Thyroid gland (tissue), 4 donors: ENCODE measurements around the gene PATJ. TPM values are rescaled to one million over a fixed set of nuclear protein-coding genes. Genes with fewer than 3 reads are reported as not detected.
"Not testable (repeated sequence)": the region's sequence is repeated elsewhere in the genome, so short reads cannot be mapped to it uniquely, and the experiment has no call there.

Source experiments
- DNase-seq, 2 donors: peaks; one replicate each; pipeline ENCODE4 v3.0.0-alpha.2; 2019
- H3K27ac ChIP-seq, 3 donors: fragments of 200-600 bp; sonication (generic); 1 replicate in 2 of 3; 2 replicates in 1 of 3; pipeline ENCODE4 v1.5.1; 2016 to 2019; ENCODE audit warnings: mild to moderate bottlenecking in 1 of 3, moderate library complexity in 1 of 3
- H3K27me3 ChIP-seq: fragments of 200-600 bp; sonication (generic); one replicate; pipeline ENCODE4 v1.5.1; 2019
- H3K36me3 ChIP-seq, 2 donors: fragments of 200-600 bp; sonication (generic); one replicate each; pipeline ENCODE4 v1.5.1; 2016 to 2019
- H3K4me1 ChIP-seq, 2 donors: fragments of 200-600 bp; sonication (generic); one replicate each; pipeline ENCODE4 v1.5.1; 2017 to 2019
- H3K4me3 ChIP-seq, 3 donors: fragments of 200-600 bp; sonication (generic); replicated peaks in 1 of 3; 1 replicate in 2 of 3; 2 replicates in 1 of 3; pipeline ENCODE4 v1.5.1; 2016; ENCODE audit warnings: mild to moderate bottlenecking in 1 of 3
- H3K9me3 ChIP-seq: fragments of 200-600 bp; sonication (generic); one replicate; pipeline ENCODE4 v1.5.1; 2017
- POLR2A ChIP-seq, 2 donors: fragments of 450-650 bp; IDR thresholded peaks; one replicate each; pipeline ENCODE4 v1.6.1; 2017; ENCODE audit warnings: antibody characterized with exemption in 2 of 2, mild to moderate bottlenecking in 2 of 2, moderate library complexity in 1 of 2
- WGBS, 2 donors: methylation state at CpG; one replicate each; pipeline ENCODE4 v1.1.5; 2017; 5-methylcytosine and 5-hydroxymethylcytosine counted together
- intact Hi-C: fragments of 100-400 bp; cut with DNase I; formaldehyde crosslinking; loops from one replicate; pipeline ENCODE4 v1.15.1; 2023
- total RNA-seq, 4 donors: library from RNA; depleted of rRNA; stranded (reverse); fragments of >200 nt; gene quantifications; one replicate each; pipeline ENCODE4 v1.2.3, GENCODE V29; 2016
- TF ChIP-seq, protein P1 (sequence below), 6 experiments: fragments of 200-600 bp in 3 of 6; fragments of 450-650 bp in 3 of 6; sonication (generic) in 3 of 6; IDR thresholded peaks; one replicate each; pipeline ENCODE4 v1.5.1; 2016 to 2019; ENCODE audit warnings: antibody characterized with exemption in 6 of 6, mild to moderate bottlenecking in 2 of 6, inconsistent platforms in 1 of 6, moderate library complexity in 1 of 6

Gene PATJ
- total RNA-seq, 4 donors from 2014 or later = 94.7 to 221 (median 119) TPM

DNA sequence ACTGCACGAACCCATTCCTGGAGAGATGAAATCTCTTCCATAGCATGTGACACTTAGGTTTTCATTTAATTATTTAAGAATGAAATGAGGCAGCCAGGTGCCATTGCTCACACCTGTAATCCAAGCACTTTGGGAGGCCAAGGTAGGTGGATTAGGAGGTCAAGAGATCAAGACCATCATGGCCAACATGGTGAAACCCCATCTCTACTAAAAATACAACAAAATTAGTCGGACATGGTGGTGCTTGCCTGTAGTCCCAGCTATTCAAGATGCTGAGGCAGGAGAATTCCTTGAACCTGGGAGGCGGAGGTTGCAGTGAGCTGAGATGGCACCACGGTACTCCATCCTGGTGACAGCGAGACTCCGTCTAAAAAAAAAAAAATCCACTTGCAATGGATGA is 470.1 kb downstream of the PATJ start:
- Histone ChIP-seq H3K27me3 (no peaks in the 10 kb centered on the region), H3K9me3 (no peaks in the 10 kb centered on the region), H3K36me3 (no peaks in the 10 kb centered on the region), H3K4me3 (no peak overlapping the region), H3K27ac (no peak overlapping the region), H3K4me1 (no peaks in the 10 kb centered on the region)
- DNase-seq = no peak
- 95% methylated on average over 6 of the region's 6 CpGs for WGBS, 2 donors
- no peak for TF ChIP-seq POLR2A (IDR thresholded peaks at IDR 0.05)
- TF ChIP-seq, protein P1, sequence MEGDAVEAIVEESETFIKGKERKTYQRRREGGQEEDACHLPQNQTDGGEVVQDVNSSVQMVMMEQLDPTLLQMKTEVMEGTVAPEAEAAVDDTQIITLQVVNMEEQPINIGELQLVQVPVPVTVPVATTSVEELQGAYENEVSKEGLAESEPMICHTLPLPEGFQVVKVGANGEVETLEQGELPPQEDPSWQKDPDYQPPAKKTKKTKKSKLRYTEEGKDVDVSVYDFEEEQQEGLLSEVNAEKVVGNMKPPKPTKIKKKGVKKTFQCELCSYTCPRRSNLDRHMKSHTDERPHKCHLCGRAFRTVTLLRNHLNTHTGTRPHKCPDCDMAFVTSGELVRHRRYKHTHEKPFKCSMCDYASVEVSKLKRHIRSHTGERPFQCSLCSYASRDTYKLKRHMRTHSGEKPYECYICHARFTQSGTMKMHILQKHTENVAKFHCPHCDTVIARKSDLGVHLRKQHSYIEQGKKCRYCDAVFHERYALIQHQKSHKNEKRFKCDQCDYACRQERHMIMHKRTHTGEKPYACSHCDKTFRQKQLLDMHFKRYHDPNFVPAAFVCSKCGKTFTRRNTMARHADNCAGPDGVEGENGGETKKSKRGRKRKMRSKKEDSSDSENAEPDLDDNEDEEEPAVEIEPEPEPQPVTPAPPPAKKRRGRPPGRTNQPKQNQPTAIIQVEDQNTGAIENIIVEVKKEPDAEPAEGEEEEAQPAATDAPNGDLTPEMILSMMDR (IDR thresholded peaks at IDR 0.05) = no peak
- intact Hi-C loops = no loop called here

DNA sequence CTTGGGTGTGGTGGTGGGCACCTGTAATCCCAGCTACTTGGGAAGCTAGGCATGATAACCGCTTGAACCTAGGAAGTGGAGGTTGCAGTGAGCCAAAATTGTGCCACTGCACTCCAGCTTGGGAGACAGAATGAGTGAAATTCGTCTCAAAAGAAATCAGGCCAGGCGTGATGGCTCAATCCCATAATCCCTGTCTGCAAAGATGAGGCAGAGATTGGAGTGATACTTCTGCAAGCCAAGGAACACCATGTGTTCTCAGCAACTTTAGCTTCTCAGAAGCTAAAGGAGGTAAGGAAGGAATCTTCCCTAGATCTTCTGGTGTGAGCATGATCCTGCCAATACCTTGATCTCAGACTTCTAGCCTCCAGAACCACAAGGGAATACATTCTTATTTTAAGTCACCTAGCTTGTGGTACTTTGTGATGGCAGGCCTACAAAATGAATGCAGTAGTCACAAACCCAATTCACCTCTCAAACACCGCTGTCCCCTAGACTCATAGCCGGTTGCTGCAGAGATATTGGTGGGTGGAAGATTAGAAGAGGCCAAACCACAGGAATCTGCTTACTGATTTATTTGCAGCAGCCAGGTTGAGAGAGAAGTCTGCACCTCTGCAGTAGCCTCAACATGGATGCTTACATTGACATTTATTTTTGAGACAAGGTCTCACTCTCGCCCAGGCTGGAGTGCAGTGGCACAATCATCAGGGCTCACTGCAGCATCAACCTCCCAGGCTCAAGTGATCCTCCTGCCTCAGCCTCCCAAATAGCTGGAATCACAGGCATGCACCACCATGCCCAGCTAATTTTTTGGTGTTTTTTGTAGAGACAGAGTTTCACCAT is 471.0 kb downstream of the PATJ start:
- WGBS, 2 donors = 89 to 90% methylated on average over 6 of the region's 6 CpGs
- Histone ChIP-seq H3K36me3 (no peaks in the 10 kb centered on the region), H3K4me3 (no peak overlapping the region), H3K9me3 (no peaks in the 10 kb centered on the region), H3K4me1 (no peaks in the 10 kb centered on the region), H3K27me3 (no peaks in the 10 kb centered on the region), H3K27ac (no peak overlapping the region)
- intact Hi-C loops = no loop called here
- DNase-seq = no peak
- TF ChIP-seq, protein P1 (IDR thresholded peaks at IDR 0.05) = no peak
- TF ChIP-seq POLR2A (IDR thresholded peaks at IDR 0.05) = no peak

DNA sequence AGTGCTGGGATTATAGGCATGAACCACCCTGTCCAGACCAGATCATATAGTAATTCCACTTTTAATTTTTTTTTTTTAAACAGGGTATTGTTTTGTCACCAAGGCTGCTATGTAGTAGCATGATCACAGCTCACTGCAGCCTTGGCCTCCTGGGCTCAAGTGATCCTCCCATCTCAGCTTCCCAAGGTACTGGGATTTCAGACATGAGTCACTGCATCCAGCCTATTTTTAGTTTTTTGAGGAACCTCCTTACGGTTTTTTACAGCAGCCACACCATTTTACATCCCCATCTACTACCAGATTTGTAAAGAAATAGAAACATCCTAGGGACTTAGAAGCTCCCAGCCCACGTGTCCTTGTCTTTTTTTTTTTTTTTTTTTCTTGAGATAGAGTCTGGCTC is 476.3 kb downstream of the PATJ start:
- no peak for DNase-seq
- WGBS, 2 donors = 81 to 83% methylated on average over 2 of the region's 2 CpGs
- no peaks in the 10 kb centered on the region for H3K4me1 ChIP-seq
- H3K27me3 ChIP-seq = no peaks in the 10 kb centered on the region
- intact Hi-C loops = no loop called here
- no peaks in the 10 kb centered on the region for H3K36me3 ChIP-seq
- no peak overlapping the region for H3K4me3 ChIP-seq
- H3K27ac ChIP-seq = no peak overlapping the region
- H3K9me3 ChIP-seq = no peaks in the 10 kb centered on the region
- TF ChIP-seq POLR2A (IDR thresholded peaks at IDR 0.05) = no peak
- TF ChIP-seq, protein P1 (IDR thresholded peaks at IDR 0.05) = no peak

DNA sequence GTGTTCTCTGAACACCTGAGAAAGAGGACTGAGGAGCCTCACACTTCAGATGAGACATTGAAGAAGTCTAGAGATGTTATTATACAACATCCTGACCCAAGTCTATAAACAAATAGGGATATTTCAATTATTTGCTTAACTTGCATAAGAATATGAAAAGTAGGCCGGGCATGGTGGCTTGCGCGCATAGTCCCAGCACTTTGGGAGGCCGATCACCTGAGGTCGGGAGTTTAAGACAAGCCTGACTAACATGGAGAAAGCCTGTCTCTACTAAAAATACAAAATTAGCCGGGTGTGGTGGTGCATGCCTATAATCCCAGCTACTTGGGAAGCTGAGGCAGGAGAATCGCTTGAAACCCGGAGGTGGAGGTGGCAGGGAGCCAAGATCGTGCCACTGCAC is 478.2 kb downstream of the PATJ start:
- DNase-seq, H3K27me3 ChIP-seq, H3K9me3 ChIP-seq, H3K4me1 ChIP-seq, H3K36me3 ChIP-seq, H3K4me3 ChIP-seq, intact Hi-C loops, H3K27ac ChIP-seq: not testable (repeated sequence)
- 82 to 87% methylated on average over 9 of the region's 9 CpGs for WGBS, 2 donors

DNA sequence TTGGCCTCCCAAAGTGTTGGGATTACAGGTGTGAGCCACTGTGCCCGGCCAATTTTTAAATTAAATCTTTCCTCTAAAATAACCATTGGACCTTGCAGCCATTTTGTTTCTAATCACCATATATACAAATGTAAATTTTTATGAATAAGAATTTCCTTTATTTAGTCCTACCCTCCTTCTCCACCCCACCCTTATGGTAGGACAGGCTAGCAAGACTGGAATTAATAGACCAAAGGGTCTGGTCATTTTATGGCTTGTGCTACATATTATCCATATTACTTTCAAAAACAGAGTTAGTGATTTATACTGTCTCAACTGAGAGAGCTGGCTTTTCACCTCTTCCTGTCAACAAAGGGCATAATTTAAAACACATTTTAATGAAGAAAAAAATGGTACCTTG is 478.9 kb downstream of the PATJ start:
- no peak for DNase-seq
- WGBS, 2 donors = 95 to 100% methylated on average over 1 of the region's 1 CpG
- Histone ChIP-seq H3K27ac (no peak overlapping the region), H3K9me3 (no peaks in the 10 kb centered on the region), H3K4me1 (no peaks in the 10 kb centered on the region), H3K36me3 (no peaks in the 10 kb centered on the region), H3K27me3 (no peaks in the 10 kb centered on the region), H3K4me3 (no peak overlapping the region)
- no peak for TF ChIP-seq POLR2A (IDR thresholded peaks at IDR 0.05)
- TF ChIP-seq, protein P1 (IDR thresholded peaks at IDR 0.05) = no peak
- intact Hi-C loops = no loop called here
